GM18502 (cell line): ENCODE measurements around the gene SHROOM4.
A peak's percentile ranks its signal among the peaks of the same experiment; 100 is the strongest.

ENCODE experiments used
- ATAC-seq: cut with Tn5 transposase; IDR thresholded peaks from one replicate; pipeline ENCODE4 v1.9.1; 2021; ENCODE audit warnings: mild to moderate bottlenecking; ENCODE audit not compliant: unreplicated experiment, poor library complexity

Gene SHROOM4

DNA sequence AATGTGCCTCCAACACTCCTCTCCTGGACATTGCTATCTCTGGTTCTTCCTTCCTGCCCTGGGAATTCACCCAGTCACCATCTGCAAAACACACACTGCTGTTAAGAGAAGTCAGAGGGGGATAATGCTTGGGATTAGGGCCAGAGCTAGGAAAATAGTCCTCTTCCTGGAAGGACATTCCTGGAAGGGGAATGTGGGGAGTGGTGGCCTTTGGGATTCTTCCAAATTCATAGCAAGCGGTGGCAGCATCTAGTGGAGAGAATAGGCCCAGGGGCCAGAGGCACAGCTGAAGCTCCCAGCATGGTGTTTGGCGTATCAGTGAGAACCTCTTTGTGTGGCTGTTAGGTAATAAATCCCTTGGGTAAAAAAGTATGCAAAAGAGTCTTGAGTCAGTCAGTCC, 34.3 kb downstream of the SHROOM4 start:
- ATAC-seq, result no peak

DNA sequence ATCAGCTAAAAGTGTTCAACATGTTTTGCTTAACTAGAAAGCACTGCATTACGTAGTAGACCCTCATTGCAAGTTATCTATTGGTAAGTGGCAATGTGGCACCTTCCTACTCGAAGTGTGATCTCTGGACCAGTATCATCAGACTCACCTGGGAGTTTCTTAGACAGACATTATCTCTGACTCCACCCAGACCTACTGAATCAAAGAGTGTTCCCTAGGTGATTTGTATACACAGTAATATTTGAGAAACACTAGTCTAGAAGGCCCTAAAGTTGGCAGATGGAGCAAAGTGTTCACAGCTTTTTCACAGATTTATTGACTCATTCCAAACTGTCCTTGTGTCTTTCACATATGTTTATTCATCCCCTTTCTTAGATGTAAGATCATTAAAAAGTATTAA, 35.7 kb downstream of the SHROOM4 start:
- ATAC-seq, result no peak

GRCh38 chrX:50776248-50776647, 37.7 kb downstream of the SHROOM4 start:
- no peak for ATAC-seq

- ATAC-seq, result no peak
These were observed 42.6 kb downstream of the SHROOM4 start for GRCh38 chrX:50771382-50771781.

DNA sequence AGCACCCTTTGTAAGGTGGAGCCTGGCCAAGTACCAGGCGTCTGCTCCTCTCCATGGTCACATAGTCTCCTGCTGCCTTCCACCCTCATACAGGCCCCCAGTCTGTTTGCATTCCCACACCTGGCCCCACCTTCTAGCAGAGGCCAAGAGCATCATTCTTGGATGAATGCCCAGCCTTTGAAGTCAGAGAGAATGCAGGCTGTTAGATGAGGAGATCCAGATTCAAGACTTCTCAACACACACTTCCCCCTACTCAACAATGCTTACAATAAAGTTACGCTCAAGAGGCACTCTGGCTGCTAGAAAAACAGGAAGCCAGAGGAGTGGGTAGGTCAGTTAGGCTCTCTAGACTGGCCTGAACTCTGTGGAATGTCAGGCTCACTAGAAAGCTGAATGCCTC, 43.3 kb downstream of the SHROOM4 start:
- ATAC-seq, result no peak

GRCh38 chrX:50769389-50770063, 44.5 kb downstream of the SHROOM4 start:
- ATAC-seq, result no peak

DNA sequence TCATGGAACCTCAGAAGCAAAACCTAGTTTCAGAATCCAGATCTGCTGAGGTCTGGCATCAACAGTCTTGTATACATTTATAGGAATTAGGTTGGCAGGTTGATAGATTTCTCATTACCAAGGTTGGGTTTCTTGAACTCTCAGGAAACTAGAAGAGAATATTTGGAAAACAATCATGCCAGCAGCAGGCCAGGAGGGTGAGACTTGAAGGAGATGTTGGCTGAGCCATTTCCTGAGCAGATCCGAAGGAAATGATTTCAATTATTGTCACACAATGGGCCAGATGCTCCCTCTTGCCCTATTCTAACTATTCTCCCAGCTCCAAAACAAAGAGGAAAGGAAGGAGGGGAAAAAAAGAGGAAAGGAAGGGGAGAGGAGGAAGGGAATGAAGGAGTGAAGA, 45.2 kb downstream of the SHROOM4 start:
- no peak for ATAC-seq

- ATAC-seq, result no peak
These were observed 48.0 kb downstream of the SHROOM4 start for GRCh38 chrX:50765986-50766385.

GRCh38 chrX:50762578-50762977, 51.4 kb downstream of the SHROOM4 start:
- no peak for ATAC-seq

DNA sequence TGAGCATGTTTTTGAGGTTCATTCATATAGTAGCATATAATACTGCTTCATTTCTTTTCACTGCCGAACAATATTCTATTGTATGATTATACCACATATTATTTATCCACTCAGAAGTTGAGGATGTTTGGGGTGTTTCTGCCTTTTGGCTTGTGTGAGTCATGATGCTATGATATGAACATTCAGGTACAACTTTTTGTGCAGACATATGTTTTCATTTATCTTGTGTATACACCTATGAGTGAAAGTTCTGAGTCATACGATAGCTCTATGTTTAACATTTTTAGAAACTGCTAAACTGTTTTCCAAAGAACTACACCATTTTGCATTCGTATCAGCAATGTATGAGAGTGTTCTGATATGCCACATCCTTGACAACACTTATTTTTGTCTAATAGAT, 57.7 kb downstream of the SHROOM4 start:
- ATAC-seq, result no peak

GRCh38 chrX:50751091-50751490, 62.9 kb downstream of the SHROOM4 start:
- no peak for ATAC-seq

DNA sequence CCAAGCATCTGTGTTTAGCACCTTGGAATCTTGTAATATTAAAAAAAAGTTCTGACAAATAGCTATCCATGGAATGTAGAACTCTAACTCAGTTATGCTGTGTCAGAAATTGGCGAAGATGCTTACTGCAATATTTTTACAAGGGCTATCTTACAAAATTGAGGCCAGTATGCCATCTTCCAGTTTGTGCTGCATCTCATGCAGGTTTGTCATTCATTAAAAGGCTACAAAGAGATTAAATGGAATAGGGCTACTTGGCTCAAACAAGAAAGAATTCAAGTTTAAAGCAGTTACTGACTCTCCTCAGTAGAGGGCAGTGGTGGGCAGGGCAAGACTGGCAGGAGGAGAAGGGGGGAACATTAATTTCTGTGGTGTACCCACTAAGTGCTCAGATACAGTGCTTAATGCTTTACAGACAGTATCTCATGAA, 66.5 kb downstream of the SHROOM4 start:
- ATAC-seq, result peak; percentile 58

GRCh38 chrX:50736656-50737055, 77.3 kb downstream of the SHROOM4 start:
- ATAC-seq, result no peak

DNA sequence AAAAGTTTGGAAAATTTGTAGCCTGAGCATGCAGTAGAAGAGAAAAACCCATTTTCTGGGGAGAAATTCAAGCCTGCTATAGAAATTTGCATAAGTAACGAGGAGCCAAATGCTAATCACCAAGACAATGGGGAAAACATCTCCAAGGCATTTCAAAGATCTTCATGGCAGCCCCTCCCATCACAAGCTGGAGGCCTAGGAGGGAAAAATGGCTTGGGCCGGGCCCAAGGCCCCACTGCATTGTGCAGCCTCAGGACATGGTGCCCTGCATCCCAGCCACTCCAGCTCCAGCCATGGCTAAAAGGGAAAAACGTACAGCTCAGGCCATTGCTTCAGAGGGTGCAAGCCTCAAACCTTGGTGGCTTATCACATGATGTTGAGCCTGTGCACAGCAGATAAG, 87.7 kb downstream of the SHROOM4 start:
- ATAC-seq, result no peak

DNA sequence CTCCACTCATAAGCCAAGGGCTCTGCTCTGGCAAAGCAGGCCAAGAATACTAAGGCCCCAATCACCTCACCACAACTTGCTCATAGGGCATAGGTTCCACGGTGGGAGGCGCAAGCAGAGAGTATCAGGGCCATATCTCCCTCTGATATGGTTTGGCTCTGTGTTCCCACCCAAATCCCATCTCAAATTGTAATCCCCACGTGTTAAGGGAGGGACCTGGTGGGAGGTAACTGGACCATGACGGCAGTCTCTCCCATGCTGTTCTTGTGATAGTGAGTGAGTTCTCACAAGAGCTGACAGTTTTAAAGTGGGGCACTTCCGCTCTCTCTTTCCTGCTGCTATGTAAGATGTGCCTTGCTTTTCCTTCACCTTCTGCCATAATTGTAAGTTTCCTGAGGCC, 88.7 kb downstream of the SHROOM4 start:
- ATAC-seq, result no peak

DNA sequence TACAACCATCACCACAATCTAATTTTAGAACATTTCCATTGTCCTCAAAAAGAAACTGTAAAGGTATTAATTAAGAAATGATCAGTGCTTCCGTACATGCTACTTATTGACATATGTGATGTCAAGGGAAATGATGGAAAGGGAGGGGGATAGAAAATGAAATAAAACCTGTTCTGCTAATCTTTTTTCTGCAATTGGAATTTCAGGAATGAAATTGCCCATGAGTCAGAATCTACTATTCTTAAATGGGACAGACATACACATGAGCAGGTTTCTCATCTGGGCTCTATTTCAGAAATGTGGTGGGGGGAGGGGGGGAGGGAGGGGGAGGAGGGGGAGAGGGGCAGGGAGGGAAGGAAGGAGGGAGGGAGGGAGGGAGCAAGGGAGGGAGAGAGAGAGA, 91.0 kb downstream of the SHROOM4 start:
- no peak for ATAC-seq

DNA sequence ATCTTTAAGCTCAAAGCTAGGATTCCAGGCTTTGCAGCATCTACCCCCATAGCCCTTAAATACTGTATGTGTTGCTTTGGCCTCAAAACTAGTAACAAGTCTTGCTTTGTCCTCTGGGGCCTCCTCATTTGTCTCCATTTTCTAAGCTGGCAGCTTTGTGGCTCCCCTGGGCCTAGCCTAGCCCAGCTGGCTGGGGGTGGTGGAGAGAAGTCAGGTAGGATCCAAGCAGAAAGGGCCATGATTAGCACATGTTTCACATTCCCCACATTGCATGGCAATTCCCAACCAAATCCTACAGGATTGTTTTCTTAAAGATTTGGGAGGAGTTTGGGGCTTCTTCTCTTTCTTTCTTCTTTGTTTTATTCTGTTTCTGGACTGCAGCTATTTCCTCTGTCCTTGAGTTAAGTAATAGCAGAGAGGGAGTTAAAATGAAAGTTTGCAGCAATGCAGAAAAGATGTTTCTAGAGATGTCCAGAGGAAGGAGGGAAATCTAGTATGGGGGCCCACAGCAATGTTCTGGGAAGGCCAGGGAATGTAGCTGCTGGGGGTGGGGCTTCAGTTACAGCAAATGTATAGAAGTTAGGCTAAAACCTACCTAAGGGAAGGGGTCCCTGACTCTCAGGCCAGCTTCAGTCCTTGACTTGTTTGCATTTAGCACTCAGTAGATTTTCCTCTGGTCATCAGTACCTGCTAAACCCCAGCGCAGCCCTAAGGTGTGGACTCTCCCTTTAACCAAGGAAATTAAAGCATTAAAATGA, 92.1 kb downstream of the SHROOM4 start:
- ATAC-seq, result no peak

DNA sequence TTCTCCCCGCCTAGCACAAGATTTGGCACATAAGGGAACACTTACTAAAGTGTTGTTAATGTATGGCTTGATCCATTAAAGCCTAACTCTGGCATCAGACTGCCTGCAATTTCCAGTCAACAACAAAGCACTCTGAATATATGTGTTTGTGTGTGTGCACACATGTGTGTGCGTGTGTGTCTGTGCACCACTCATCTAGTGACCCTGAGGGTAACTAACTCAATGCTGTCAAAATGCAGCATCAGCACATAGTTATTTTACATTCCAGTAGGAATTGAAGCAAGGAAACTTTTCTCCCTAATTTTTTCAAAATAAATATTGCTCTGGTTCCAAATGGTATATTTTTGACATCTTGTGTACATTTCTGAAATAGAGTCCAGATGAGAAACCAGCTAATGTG, 94.4 kb downstream of the SHROOM4 start:
- no peak for ATAC-seq

DNA sequence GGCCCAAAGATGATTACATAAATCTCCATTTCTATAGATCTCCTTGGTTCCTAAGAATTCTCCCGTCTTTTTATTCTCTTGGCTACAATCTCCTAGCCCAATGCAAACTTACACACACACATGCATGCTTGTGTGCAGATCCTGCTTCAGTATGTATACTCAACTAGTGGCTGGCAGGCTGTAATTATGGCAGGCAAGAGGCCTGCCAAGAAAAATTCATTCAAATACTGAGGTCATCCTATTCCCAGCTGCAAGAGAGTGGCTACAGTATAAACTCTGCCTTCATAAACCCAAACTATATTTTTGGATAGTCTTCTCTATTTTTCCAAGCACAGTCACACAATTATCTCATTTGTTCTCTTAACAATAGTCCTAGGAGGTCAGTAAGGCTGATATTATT, 95.2 kb downstream of the SHROOM4 start:
- ATAC-seq, result no peak

DNA sequence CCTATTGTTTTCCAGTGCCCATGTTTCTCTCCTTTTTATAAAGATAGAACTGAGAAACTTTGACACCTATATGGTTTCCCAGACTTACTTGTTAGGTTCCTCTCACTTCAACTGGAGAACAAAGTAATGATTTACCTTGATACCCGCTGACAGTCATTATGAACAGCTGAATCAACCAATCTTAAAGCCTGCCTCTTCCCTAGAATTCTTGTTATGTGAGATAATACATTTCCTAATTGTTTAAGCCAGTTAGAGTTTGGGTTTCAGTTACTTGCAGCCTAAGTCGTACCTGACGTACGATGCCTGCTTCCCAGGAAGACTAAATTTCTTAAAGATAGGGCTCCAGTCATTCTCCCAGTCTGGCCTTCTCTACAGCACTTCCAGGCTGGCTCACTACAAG, 97.3 kb downstream of the SHROOM4 start:
- ATAC-seq, result no peak

DNA sequence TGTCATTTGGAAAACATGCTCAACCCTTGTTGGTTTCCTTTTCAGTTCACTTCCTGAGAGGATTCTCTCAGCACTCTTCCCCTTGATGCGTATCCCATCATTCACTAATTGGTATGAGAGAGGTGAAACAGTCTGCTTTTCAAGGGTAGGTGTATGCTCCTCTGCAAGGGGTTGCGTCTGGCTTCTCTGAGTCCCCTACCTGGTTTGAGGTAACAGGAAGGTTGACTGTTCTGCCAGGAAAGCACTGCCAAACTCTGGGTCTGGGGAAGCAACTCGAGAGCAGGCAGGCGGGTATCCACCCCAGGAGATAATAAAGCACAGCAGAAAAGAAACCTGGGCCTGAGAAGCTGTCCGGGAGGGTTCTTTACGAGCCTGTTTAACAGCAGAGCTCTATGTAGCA, 101.2 kb downstream of the SHROOM4 start:
- no peak for ATAC-seq

DNA sequence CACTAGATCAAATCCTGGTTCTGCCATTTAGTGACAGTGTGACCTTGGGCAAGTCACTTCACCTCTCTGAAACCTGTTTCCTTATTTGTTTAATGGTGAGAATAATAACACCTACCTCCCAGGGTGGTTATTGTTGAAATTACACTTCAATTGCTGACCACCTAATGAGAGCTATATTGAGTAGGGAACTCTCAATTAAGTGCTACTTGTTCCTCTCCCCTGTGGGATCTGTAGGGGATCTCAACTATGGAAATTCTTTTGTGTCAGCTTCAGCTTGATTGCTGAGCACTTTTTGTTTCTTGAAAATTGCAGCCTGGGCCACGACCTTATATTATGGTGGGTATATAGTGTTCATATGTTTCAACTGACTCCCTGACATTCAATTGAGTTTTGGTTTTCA, 102.1 kb downstream of the SHROOM4 start:
- ATAC-seq, result no peak
